ENCODE measurements around the gene SPEF1. TPM values are rescaled to one million over a fixed set of nuclear protein-coding genes. Genes with fewer than 3 reads are reported as not detected.
A peak's percentile ranks its signal among the peaks of the same experiment; 100 is the strongest.

The SPEF1 gene
- total RNA-seq, 1 experiment from 2014 or later, result 0.24 TPM

DNA sequence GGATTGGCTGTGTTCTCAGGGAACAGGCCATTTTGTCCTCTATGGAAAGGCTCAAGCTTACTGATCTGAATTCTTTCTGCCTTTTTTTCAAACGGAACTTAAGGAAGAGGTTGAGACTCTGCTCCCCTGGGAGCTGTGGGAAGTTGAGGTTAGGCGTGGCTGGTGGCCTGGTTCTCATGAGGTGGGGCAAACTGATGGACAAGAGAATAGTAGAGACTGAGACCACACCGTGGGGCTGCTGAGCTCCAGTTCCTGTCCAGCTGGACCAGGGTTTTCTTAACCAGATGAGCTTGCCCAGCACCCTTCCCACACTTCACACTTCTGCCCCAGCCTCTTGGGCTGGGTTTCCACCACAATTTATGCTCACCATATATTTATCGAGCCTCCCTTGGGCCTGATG lies 45.2 kb upstream of the SPEF1 start:
- no peak overlapping the region for H2BK12ac ChIP-seq (ENCODE audit: insufficient read length, low read depth, low read length)
- no peak overlapping the region for H3K9ac ChIP-seq (ENCODE audit: extremely low read depth, insufficient read length, low read length)
- H3T11ph ChIP-seq (ENCODE audit: low read length), result no peak overlapping the region
- Mint-ChIP-seq H3K36me3 (ENCODE audit: insufficient read depth in 1 of 3, low read depth in 3 of 3) (peaks cover 0 to 2% (median 0%) of the 10 kb centered on the region in 3 experiments; a peak in 2 of 7 replicates), H3K27ac (peak overlapping the region in 1 of 3 experiments; percentile 56; a peak in 1 of 7 replicates), H3K9me3 (no peaks in the 10 kb centered on the region; a peak in 1 of 5 replicates), H3K4me1 (peaks cover 2 to 5% of the 10 kb centered on the region in 2 experiments; a peak in 3 of 4 replicates), H3K27me3 (ENCODE audit: low read depth) (no peaks in the 10 kb centered on the region), H3K4me3 (no peak overlapping the region)
- H4K20me1 ChIP-seq (ENCODE audit: control insufficient read depth, insufficient read depth, insufficient read length), result no peaks in the 10 kb centered on the region
- no peak overlapping the region for H3K4ac ChIP-seq (ENCODE audit: low read depth, low read length)
- H3K23ac ChIP-seq (ENCODE audit: insufficient read length, low read depth, low read length), result no peak overlapping the region
- TF ChIP-seq, protein P1, sequence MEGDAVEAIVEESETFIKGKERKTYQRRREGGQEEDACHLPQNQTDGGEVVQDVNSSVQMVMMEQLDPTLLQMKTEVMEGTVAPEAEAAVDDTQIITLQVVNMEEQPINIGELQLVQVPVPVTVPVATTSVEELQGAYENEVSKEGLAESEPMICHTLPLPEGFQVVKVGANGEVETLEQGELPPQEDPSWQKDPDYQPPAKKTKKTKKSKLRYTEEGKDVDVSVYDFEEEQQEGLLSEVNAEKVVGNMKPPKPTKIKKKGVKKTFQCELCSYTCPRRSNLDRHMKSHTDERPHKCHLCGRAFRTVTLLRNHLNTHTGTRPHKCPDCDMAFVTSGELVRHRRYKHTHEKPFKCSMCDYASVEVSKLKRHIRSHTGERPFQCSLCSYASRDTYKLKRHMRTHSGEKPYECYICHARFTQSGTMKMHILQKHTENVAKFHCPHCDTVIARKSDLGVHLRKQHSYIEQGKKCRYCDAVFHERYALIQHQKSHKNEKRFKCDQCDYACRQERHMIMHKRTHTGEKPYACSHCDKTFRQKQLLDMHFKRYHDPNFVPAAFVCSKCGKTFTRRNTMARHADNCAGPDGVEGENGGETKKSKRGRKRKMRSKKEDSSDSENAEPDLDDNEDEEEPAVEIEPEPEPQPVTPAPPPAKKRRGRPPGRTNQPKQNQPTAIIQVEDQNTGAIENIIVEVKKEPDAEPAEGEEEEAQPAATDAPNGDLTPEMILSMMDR (conservative IDR thresholded peaks at IDR 0.05), result no peak
- H2AK5ac ChIP-seq (ENCODE audit: insufficient read length, low read length), result no peak overlapping the region
- H3K23me2 ChIP-seq (ENCODE audit: insufficient read length, low read depth, low read length, poor library complexity, severe bottlenecking), result no peaks in the 10 kb centered on the region
- H3K9me3 ChIP-seq (ENCODE audit: control insufficient read depth, low read depth, low read length), result no peaks in the 10 kb centered on the region
- no peaks in the 10 kb centered on the region for H3K4me1 ChIP-seq (ENCODE audit: insufficient read depth, low read length)
- H3K4me2 ChIP-seq (ENCODE audit: insufficient read depth, insufficient read length, low read length), result no peak overlapping the region
- H4K8ac ChIP-seq (replicated peaks; ENCODE audit: insufficient read length, low read depth, low read length), result no peak overlapping the region
- no peak overlapping the region for H3K14ac ChIP-seq (ENCODE audit: insufficient read depth, low read length)
- H3K27ac ChIP-seq (ENCODE audit: insufficient read length, low read depth, low read length), result no peak overlapping the region
- no peaks in the 10 kb centered on the region for H3K79me1 ChIP-seq (ENCODE audit: insufficient read depth, low read depth, low read length, poor library complexity, severe bottlenecking)
- no peak overlapping the region for H2BK5ac ChIP-seq (ENCODE audit: insufficient read length, low read length)
- no CpG with 5 or more reads among the region's 4 CpGs for WGBS (ENCODE audit: extremely low coverage, insufficient read length, low lambda C conversion rate)
- H3K27me3 ChIP-seq (ENCODE audit: insufficient read depth, low read length), result no peaks in the 10 kb centered on the region
- H2BK20ac ChIP-seq (ENCODE audit: low read depth, low read length, poor library complexity, severe bottlenecking), result no peak overlapping the region
- DNase-seq, result no peak
- H3K18ac ChIP-seq (ENCODE audit: insufficient read length, low read depth, low read length), result no peak overlapping the region
- no peak overlapping the region for H2BK15ac ChIP-seq (ENCODE audit: low read depth, low read length)
- H4K91ac ChIP-seq (ENCODE audit: insufficient read length, low read depth, low read length), result no peak overlapping the region
- H4K5ac ChIP-seq (ENCODE audit: insufficient read length, low read depth, low read length), result no peak overlapping the region
- no peak overlapping the region for H3K56ac ChIP-seq (ENCODE audit: insufficient read length, low read depth, low read length)
- no peak overlapping the region for H2BK120ac ChIP-seq (ENCODE audit: low read depth, low read length, poor library complexity, severe bottlenecking)
- H2AFZ ChIP-seq (ENCODE audit: low read length), result no peak overlapping the region
- H3K79me2 ChIP-seq (ENCODE audit: insufficient read depth, low read length), result no peaks in the 10 kb centered on the region

Data from H9 (cell line).